GM18867 (cell line): ENCODE measurements around the gene KRTAP27-1.

Source experiments
- ATAC-seq: cut with Tn5 transposase; IDR thresholded peaks from one replicate; pipeline ENCODE4 v1.9.1; 2021; ENCODE audit warnings: mild to moderate bottlenecking, moderate library complexity; ENCODE audit not compliant: unreplicated experiment

Gene KRTAP27-1

DNA sequence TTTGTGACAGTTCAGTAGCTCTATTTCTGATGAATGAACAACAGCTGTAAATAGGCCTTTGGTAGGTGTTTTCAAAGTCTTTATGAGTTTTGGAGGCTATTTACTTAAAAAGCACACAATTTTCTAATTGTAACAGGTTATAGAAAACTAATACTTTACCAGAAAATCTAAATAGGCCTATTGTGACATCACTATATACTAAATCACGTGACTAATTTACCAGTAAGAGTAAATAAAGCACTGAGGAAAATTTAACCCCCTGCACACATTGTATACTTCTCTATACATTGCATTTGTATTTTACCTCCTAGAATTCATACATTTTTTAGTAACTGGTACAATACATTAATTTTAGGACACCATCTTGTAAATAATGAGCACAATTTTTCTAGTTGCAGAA, 32.4 kb downstream of the KRTAP27-1 start:
- no peak for ATAC-seq

GRCh38 chr21:30289215-30289614, 48.3 kb downstream of the KRTAP27-1 start, which contains the start of gene KRTAP25-1:
TSS of gene KRTAP25-1 (minus strand) at chr21:30289514. CDS start at chr21:30289490, 24 bp downstream.
- ATAC-seq, result no peak
